H1 (cell line): ENCODE measurements around the gene DIAPH1. TPM values are rescaled to one million over a fixed set of nuclear protein-coding genes. Genes with fewer than 3 reads are reported as not detected.

Source experiments
- ASH2L ChIP-seq: fragments of 200-600, 300-600 bp; sonication (generic); IDR thresholded peaks from one replicate; pipeline ENCODE4 v1.7.1; 2017; ENCODE audit warnings: low read length
- PHF8 ChIP-seq: fragments of 200-600 bp; sonication (generic); conservative IDR thresholded peaks from 2 replicates; pipeline ENCODE4 v1.7.1; 2012; ENCODE audit warnings: low read depth, mild to moderate bottlenecking, inconsistent platforms, low read length, moderate library complexity
- TAF1 ChIP-seq: IDR thresholded peaks from 2 replicates; pipeline ENCODE4 v1.6.1; 2011; ENCODE audit warnings: mild to moderate bottlenecking, low read depth, low read length
- polyA plus RNA-seq, 7 experiments: library from polyadenylated mRNA; depleted of rRNA in 3 of 7; stranded (reverse) in 5 of 7; unstranded in 2 of 7; fragments of >200 nt in 5 of 7; fragments of 200-250 nt in 2 of 7; gene quantifications; 1 replicate in 5 of 7; 2 replicates in 1 of 7; 4 replicates in 1 of 7; pipeline versions ENCODE4 v1.2.1 to v1.2.3, GENCODE V29; 2011 to 2013; ENCODE audit warnings: missing spikeins in 2 of 7, mixed read lengths in 2 of 7
- total RNA-seq: library from RNA; stranded (reverse); fragmentation: NEBNext Ultra II Directional; extraction: Animal tissue kit (Norgen Biotek cat#: 25700); gene quantifications from 2 replicates; pipeline ENCODE4 v1.2.1, GENCODE V29; 2021

Gene DIAPH1
- total and polyA plus RNA-seq, 2 of the 8 experiments (the other 6 are each of a cell fraction or from before 2014, with no cell fraction given): 61.2 to 114 TPM

GRCh38 chr5:141618804-141619554 lies at the start of gene DIAPH1 (continued):
- TF ChIP-seq PHF8 (peak; percentile 83), ASH2L (no peak), TAF1 (peak; percentile 84)
- TF ChIP-seq, all 59 proteins: peak for 31
